Astrocyte (in vitro differentiated cells and primary cell): ENCODE data around the gene FGGY. TPM values are rescaled to one million over a fixed set of nuclear protein-coding genes. Genes with fewer than 3 reads are reported as not detected.

Experiments used
- DNase-seq: peaks from one replicate; pipeline ENCODE4 v3.0.0-alpha.2; 2010; ENCODE audit warnings: low read depth
- FAIRE-seq: peaks from 2 replicates; lab custom pipeline; 2011; peaks lifted over from hg19 to GRCh38; lab: Jason Lieb, UNC
- H2AFZ ChIP-seq: 2 replicates; pipeline ENCODE4 v1.6.0; 2012; ENCODE audit warnings: low read depth, low read length, inconsistent platforms
- H3K27ac ChIP-seq: 2 replicates; pipeline ENCODE4 v1.5.1; 2011; ENCODE audit warnings: low read depth, low read length, inconsistent platforms
- H3K27me3 ChIP-seq: 2 replicates; pipeline ENCODE4 v1.6.0; 2011; ENCODE audit warnings: low read length, inconsistent platforms; ENCODE audit not compliant: insufficient read depth
- H3K36me3 ChIP-seq: 2 replicates; pipeline ENCODE4 v1.5.1; 2011; ENCODE audit warnings: low read length, inconsistent platforms; ENCODE audit not compliant: insufficient read depth
- H3K4me1 ChIP-seq: 2 replicates; pipeline ENCODE4 v1.5.1; 2011; ENCODE audit warnings: low read length, inconsistent platforms; ENCODE audit not compliant: insufficient read depth
- H3K4me2 ChIP-seq: 2 replicates; pipeline ENCODE4 v1.6.0; 2012; ENCODE audit warnings: low read length, inconsistent platforms
- H3K4me3 ChIP-seq: 2 replicates; pipeline ENCODE4 v1.5.1; 2011; ENCODE audit warnings: low read depth, mild to moderate bottlenecking, low read length, inconsistent platforms; ENCODE audit not compliant: insufficient read depth
- H3K79me2 ChIP-seq: 2 replicates; pipeline ENCODE4 v1.6.0; 2012; ENCODE audit warnings: mild to moderate bottlenecking, low read length, inconsistent platforms; ENCODE audit not compliant: insufficient read depth
- H3K9ac ChIP-seq: 2 replicates; pipeline ENCODE4 v1.6.0; 2012; ENCODE audit warnings: mild to moderate bottlenecking, low read length, inconsistent platforms
- H3K9me3 ChIP-seq: 2 replicates; pipeline ENCODE4 v1.5.1; 2012; ENCODE audit warnings: low read depth, mild to moderate bottlenecking, low read length, inconsistent platforms; ENCODE audit not compliant: insufficient read depth
- H4K20me1 ChIP-seq: 2 replicates; pipeline ENCODE4 v1.6.0; 2012; ENCODE audit warnings: low read length, inconsistent platforms; ENCODE audit not compliant: insufficient read depth
- H3K27ac Mint-ChIP-seq: one replicate; pipeline ENCODE4 v1.8.0; 2021; ENCODE audit warnings: mild to moderate bottlenecking, mixed read lengths; ENCODE audit not compliant: unreplicated experiment
- H3K27me3 Mint-ChIP-seq: one replicate; pipeline ENCODE4 v1.8.0; 2021; ENCODE audit warnings: low read depth, mixed read lengths; ENCODE audit not compliant: unreplicated experiment
- H3K36me3 Mint-ChIP-seq: one replicate; pipeline ENCODE4 v1.8.0; 2021; ENCODE audit warnings: low read depth, mixed read lengths; ENCODE audit not compliant: unreplicated experiment
- H3K4me1 Mint-ChIP-seq: one replicate; pipeline ENCODE4 v1.8.0; 2021; ENCODE audit warnings: low read depth, mixed read lengths; ENCODE audit not compliant: unreplicated experiment
- H3K4me3 Mint-ChIP-seq: one replicate; pipeline ENCODE4 v1.8.0; 2021; ENCODE audit warnings: mild to moderate bottlenecking, moderate library complexity, mixed read lengths; ENCODE audit not compliant: unreplicated experiment
- H3K9me3 Mint-ChIP-seq: one replicate; pipeline ENCODE4 v1.8.0; 2021; ENCODE audit warnings: mild to moderate bottlenecking, mixed read lengths; ENCODE audit not compliant: unreplicated experiment
- CTCF ChIP-seq: IDR thresholded peaks from 2 replicates; pipeline ENCODE4 v1.5.1; 2011; ENCODE audit warnings: low read depth, mild to moderate bottlenecking, inconsistent platforms, low read length, moderate library complexity; ENCODE audit not compliant: insufficient read depth
- EZH2 ChIP-seq: IDR thresholded peaks from 2 replicates; pipeline ENCODE4 v1.6.1; 2012; ENCODE audit warnings: mild to moderate bottlenecking, low read length, inconsistent platforms; ENCODE audit not compliant: insufficient read depth
- total RNA-seq: library from RNA; stranded (reverse); gene quantifications from 2 replicates; pipeline ENCODE4 v1.2.1, GENCODE V29; 2021

The FGGY gene
- total RNA-seq, 1 donor from 2014 or later, result 6.8 TPM

DNA sequence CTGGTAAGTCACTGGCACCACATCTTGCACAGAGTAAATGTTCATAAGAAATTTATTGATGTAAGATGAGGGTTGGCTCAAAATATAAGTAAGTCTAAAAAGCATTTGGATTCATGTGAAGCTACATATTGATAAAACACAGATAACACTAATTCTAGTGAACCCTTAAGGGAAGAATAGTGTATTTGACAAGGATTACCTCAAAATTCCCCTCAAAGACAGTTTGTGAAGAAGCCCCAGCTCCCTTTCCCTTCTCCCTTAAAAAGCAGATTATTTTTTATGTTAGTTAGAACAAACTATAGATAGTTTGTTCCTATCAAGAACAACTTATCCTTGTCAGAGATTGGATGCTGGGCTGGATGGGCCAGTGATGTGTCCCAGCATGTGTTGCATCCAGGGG, 10.7 kb downstream of the FGGY start:
- Mint-ChIP-seq H3K36me3 (no peaks in the 10 kb centered on the region), H3K27me3 (no peaks in the 10 kb centered on the region), H3K4me3 (no peak overlapping the region), H3K4me1 (no peaks in the 10 kb centered on the region), H3K27ac (no peak overlapping the region), H3K9me3 (peaks cover 8% of the 10 kb centered on the region)
- H3K4me2 ChIP-seq, result no peak overlapping the region
- H2AFZ ChIP-seq, result no peak overlapping the region
- H3K27me3 ChIP-seq, result no peaks in the 10 kb centered on the region
- TF ChIP-seq CTCF, result no peak
- no peak for TF ChIP-seq EZH2
- no peak overlapping the region for H3K9ac ChIP-seq
- H3K79me2 ChIP-seq, result no peaks in the 10 kb centered on the region
- no peaks in the 10 kb centered on the region for H3K36me3 ChIP-seq
- H3K9me3 ChIP-seq, result no peaks in the 10 kb centered on the region
- no peak overlapping the region for H3K4me3 ChIP-seq
- DNase-seq (no peak), FAIRE-seq (no peak)
- no peaks in the 10 kb centered on the region for H4K20me1 ChIP-seq
- no peak overlapping the region for H3K27ac ChIP-seq
- H3K4me1 ChIP-seq, result no peaks in the 10 kb centered on the region

DNA sequence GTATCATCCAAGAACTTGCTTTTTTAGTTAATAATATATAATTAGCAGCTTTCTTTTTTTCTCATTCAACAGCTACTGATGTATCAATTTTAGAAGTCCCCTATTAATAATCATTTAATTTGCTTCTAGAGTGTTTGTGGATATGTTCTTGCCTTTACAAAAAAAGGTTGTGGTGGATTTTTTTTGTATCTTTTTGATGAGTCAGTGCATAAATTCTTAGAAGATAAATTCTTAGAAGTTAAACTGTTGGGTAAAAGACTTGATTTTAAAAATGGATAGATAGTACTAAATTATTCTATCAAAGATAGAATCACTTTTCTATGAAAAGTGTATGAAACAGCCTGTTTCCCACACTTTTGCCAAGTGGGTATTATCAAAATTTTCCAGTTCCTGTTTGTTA, 11.9 kb downstream of the FGGY start:
- Histone ChIP-seq H3K36me3 (no peaks in the 10 kb centered on the region), H3K4me2 (no peak overlapping the region), H3K9ac (no peak overlapping the region), H3K4me1 (no peaks in the 10 kb centered on the region), H3K27me3 (no peaks in the 10 kb centered on the region), H3K4me3 (no peak overlapping the region), H3K27ac (no peak overlapping the region), H2AFZ (no peak overlapping the region), H3K9me3 (no peaks in the 10 kb centered on the region), H3K79me2 (no peaks in the 10 kb centered on the region), H4K20me1 (no peaks in the 10 kb centered on the region)
- H3K4me3 Mint-ChIP-seq, result no peak overlapping the region
- no peaks in the 10 kb centered on the region for H3K4me1 Mint-ChIP-seq
- DNase-seq (no peak), FAIRE-seq (no peak)
- no peak for TF ChIP-seq CTCF
- no peak for TF ChIP-seq EZH2
- peaks cover 8% of the 10 kb centered on the region for H3K9me3 Mint-ChIP-seq
- no peak overlapping the region for H3K27ac Mint-ChIP-seq
- H3K36me3 Mint-ChIP-seq, result no peaks in the 10 kb centered on the region
- H3K27me3 Mint-ChIP-seq, result no peaks in the 10 kb centered on the region

GRCh38 chr1:59309392-59309791, 12.5 kb downstream of the FGGY start:
- Mint-ChIP-seq H3K4me3 (no peak overlapping the region), H3K27me3 (no peaks in the 10 kb centered on the region), H3K9me3 (peaks cover 8% of the 10 kb centered on the region), H3K36me3 (no peaks in the 10 kb centered on the region), H3K4me1 (no peaks in the 10 kb centered on the region), H3K27ac (no peak overlapping the region)
- DNase-seq, result no peak
- TF ChIP-seq EZH2, result no peak
- no peak for TF ChIP-seq CTCF
- Histone ChIP-seq H3K9ac (no peak overlapping the region), H3K9me3 (no peaks in the 10 kb centered on the region), H3K36me3 (no peaks in the 10 kb centered on the region), H3K79me2 (no peaks in the 10 kb centered on the region), H3K27me3 (no peaks in the 10 kb centered on the region), H3K4me2 (no peak overlapping the region), H3K4me1 (no peaks in the 10 kb centered on the region), H2AFZ (no peak overlapping the region), H3K27ac (no peak overlapping the region), H3K4me3 (no peak overlapping the region), H4K20me1 (no peaks in the 10 kb centered on the region)
- FAIRE-seq, result no peak
